GM12874 (cell line): ENCODE results near the gene MRPL49.

Experiments
- TF ChIP-seq, protein P1 (sequence below): IDR thresholded peaks from 2 replicates; pipeline ENCODE4 v1.5.1; 2011; ENCODE audit warnings: low read depth, mild to moderate bottlenecking, control low read depth, low read length, moderate library complexity; ENCODE audit not compliant: insufficient read depth

The MRPL49 gene

DNA sequence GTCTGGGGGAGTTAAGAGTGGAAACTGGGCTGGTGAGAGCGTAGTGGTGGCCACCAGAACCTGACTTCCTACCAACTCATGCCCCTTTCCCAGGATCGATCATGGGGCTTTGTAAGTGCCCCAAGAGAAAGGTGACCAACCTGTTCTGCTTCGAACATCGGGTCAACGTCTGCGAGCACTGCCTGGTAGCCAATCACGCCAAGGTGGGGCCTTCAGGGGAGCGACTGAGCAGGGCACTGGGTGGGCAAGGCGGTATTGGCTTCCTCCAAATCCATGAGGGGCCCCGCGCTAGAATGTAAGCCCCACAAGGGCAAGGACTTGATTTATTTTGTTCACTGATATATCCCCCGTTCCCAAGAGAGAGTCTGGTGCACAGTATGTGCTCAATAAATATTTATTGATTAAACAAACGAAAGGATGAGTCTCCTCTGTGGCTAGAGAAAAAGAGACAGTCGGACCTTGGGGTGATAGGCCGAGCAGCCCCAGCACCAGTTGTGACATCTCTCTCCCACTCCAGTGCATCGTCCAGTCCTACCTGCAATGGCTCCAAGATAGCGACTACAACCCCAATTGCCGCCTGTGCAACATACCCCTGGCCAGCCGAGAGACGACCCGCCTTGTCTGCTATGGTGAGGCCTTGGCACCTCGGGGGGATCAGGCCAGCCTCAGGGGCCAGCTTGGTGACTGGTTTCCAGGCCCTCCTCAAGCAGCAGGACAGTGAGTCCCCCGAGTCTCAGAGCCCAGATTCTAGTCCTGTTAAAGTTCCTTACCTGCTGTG lies 37.3 kb upstream of the MRPL49 start:
- TF ChIP-seq, protein P1, sequence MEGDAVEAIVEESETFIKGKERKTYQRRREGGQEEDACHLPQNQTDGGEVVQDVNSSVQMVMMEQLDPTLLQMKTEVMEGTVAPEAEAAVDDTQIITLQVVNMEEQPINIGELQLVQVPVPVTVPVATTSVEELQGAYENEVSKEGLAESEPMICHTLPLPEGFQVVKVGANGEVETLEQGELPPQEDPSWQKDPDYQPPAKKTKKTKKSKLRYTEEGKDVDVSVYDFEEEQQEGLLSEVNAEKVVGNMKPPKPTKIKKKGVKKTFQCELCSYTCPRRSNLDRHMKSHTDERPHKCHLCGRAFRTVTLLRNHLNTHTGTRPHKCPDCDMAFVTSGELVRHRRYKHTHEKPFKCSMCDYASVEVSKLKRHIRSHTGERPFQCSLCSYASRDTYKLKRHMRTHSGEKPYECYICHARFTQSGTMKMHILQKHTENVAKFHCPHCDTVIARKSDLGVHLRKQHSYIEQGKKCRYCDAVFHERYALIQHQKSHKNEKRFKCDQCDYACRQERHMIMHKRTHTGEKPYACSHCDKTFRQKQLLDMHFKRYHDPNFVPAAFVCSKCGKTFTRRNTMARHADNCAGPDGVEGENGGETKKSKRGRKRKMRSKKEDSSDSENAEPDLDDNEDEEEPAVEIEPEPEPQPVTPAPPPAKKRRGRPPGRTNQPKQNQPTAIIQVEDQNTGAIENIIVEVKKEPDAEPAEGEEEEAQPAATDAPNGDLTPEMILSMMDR: no peak

DNA sequence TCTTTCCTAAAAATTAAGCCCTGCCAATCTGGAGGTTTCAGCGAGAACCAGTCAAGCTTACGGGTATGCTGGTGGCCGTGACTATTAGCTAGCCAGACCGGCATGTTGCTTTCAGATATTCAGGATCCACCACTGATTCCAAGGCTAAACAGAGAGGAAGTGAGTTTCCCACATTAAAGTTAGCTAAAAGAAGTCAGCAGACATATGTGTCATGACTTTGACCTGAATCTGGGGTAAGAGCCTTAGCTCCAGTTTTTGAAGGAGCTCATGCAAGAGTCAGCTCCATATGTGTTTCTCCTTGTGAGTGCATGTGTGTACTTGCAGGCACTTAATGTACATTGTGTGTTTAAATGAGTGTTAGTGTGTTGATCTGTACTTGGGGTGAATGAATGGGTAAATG lies 36.7 kb upstream of the MRPL49 start:
- TF ChIP-seq, protein P1: no peak

DNA sequence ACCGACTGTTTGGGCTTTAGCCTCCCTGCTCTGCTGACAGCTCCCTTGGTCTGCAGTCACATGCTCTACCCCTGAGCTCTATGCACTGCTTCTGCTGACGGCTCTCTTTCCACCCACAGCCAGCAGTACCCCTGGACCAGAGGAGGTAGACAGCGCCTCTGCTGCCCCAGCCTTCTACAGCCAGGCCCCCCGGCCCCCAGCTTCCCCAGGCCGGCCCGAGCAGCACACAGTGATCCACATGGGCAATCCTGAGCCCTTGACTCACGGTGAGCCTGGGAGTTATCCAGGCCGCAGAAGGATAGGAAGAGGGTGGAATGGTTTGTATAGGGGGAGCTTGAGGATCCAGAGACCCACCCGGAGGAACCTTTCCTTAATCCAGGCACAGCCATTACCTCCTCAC lies 35.3 kb upstream of the MRPL49 start:
- TF ChIP-seq, protein P1: no peak

DNA sequence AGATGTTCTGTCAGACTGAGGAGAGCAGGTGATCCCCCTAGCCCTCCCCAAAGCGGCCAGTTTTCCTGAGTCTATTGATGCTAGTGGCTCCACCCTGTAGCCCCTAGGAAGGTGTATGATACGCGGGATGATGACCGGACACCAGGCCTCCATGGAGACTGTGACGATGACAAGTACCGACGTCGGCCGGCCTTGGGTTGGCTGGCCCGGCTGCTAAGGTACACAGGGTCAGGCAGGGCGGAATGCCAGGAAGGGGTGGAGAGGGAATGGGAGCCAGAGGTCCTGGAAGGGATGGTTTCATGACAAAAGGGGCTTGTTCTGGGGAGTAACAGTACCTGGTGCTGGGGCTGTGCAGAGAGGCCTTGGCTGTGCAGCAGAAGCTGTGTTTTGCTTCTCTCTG lies 34.9 kb upstream of the MRPL49 start:
- TF ChIP-seq, protein P1: no peak

DNA sequence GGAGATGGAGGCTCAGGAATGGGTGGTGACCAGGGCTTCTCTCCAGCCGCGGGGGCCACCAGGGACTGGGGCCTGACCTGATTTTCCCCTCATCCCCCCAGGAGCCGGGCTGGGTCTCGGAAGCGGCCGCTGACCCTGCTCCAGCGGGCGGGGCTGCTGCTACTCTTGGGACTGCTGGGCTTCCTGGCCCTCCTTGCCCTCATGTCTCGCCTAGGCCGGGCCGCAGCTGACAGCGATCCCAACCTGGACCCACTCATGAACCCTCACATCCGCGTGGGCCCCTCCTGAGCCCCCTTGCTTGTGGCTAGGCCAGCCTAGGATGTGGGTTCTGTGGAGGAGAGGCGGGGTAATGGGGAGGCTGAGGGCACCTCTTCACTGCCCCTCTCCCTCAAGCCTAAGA lies 34.3 kb upstream of the MRPL49 start:
- TF ChIP-seq, protein P1: no peak

DNA sequence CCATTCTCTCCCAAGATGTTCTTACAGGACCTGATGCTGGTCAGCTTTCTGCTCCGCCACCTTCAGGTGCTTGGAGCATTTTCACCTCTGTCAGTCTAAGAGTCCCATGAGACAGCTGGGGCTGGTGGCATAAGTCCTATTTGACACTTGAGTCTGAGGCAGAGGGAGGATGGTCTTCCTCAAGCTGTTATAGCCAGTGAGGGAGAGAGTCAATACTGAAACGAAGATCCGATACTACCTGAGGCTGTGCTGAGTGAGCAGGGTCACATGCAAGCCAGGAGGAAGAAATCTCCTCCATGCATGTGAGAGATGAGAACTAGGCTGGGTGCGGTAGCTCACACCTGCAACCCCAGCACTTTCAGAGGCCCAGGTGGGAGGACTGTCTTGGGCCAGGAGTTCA lies 32.5 kb upstream of the MRPL49 start:
- TF ChIP-seq, protein P1: no peak

DNA sequence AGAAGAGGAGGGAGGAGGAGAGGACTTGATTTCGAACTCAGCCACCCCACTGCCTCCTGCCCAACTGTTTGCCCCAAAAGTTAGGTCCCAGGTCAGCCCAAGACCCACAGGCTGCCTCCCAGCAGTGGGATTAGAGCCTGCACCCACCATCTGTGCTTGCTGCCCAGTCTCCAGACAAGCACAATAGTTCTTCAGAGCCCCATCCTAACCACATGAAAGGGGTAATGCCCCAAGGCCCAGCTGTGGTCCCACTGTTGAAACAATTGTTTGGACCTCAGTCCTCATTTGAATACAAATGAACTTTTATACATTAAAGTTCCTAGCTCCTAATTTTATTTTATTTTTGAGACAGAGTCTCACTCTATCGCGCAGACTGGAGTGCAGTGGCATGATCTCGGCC lies 31.5 kb upstream of the MRPL49 start:
- TF ChIP-seq, protein P1: no peak

DNA sequence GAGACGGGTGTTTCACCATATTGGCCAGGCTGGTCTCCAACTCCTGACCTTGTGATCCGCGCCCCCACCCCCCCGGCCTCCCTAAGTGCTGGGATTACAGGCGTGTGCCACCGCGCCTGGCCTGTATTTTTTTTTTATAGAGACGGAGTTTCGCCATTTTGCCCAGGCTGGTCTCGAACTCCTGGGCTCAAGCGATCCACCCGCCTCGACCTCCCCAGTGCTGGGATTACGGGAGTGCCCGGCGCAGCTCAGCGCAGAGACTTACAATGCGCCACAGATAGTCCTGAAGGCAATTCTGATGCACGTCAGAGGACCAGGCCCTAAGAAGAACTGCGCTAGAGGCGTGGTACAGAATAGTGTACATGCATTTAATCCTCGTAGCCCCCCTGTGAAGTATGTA lies 26.7 kb upstream of the MRPL49 start:
- TF ChIP-seq, protein P1: no peak
